ENCODE measurements around the gene VSIG8. TPM values are rescaled to one million over a fixed set of nuclear protein-coding genes. Genes with fewer than 3 reads are reported as not detected.

VSIG8 gene
- total RNA-seq, 1 donor, result not detected

DNA sequence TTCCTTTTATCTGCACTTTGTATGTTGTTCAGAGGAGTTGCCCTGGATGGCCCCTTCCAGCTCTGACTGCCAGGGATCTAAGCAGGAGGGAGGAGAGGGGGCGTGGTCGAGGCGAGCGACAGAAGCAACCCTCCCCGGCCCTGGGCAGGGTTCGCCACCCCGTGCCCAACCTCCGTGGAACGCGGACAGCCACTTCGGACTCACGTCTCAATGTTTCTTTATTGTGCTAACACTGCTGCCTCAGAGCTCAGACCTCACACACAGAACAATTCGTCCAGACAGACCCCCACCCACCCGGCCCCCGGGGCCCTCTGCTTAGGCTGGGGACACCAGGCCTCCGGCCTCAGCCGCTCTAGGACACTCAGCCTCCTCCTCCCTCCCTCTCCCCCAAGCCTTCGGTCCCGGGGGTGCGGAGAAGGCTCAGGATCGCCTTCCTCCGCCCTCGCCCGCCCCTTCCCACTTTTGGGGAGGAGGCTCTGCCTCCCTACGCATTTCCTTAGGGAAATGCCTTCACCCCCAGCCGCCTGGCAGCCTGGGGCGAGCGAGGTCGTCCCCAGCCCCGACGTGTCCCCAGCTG lies 8.3 kb downstream of the VSIG8 start:
- peak overlapping the region; percentile 68 for H3K4me3 ChIP-seq (ENCODE audit: low read depth, low read length)
- peak; percentile 56 for DNase-seq (ENCODE audit: low read depth)
- TF ChIP-seq CTCF (IDR thresholded peaks at IDR 0.05; ENCODE audit: insufficient read depth, low read depth, low read length), result no peak

DNA sequence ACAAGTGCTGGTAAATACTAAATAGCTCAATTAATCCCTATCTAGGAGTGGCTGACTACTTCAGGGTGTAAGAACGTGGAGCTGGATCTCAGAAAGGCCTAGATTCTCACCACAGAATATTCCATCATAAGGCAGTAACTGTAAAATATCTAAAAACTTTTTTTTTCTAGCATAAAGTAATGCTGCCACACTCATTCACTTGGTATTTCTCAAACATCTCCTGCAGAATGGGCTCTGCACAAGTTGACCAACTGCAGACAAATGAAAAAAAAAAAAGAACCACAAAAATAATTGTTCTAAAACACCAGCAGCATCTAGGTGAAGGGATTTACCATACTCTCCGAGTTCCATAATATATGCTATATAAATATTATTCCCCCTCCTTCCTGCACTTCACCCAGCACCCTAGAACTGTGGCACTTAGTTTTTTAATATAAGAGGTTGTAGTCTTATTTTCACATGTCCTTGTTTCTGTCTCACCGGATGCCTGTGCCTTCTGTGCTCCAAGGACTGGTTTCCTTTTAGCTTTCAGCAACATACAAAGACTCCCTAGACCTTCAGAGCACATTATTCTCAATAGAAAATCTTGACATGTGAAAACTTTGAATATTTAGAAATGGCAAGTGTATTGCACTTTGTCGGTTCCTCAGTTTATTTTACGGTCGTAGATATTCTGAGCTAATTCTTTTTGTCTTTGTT lies 8.9 kb downstream of the VSIG8 start:
- no peak for TF ChIP-seq CTCF (IDR thresholded peaks at IDR 0.05; ENCODE audit: insufficient read depth, low read depth, low read length)
- H3K4me3 ChIP-seq (ENCODE audit: low read depth, low read length), result peak overlapping the region; percentile 68
- no peak for DNase-seq (ENCODE audit: low read depth)

DNA sequence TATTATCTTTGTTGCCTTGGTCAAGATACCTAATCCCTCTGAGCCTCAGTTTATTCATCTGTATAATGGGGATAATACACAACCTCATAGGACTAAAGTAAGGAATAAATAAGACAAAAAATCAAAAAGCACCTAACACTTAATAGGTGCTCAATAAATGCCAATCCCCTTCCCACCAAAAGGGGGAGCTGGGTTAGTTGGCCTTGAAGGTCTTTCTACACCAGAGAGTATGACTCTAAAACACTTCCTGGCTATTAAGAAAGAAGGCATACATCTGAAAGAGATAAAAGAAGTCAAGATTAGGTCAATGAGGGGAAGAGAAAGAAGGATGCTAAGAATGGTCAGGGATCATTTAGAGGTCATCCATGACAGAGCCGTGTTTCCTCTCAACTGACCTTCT lies 11.1 kb downstream of the VSIG8 start:
- DNase-seq (ENCODE audit: low read depth), result no peak
- no peak overlapping the region for H3K4me3 ChIP-seq (ENCODE audit: low read depth, low read length)
- TF ChIP-seq CTCF (IDR thresholded peaks at IDR 0.05; ENCODE audit: insufficient read depth, low read depth, low read length), result no peak

DNA sequence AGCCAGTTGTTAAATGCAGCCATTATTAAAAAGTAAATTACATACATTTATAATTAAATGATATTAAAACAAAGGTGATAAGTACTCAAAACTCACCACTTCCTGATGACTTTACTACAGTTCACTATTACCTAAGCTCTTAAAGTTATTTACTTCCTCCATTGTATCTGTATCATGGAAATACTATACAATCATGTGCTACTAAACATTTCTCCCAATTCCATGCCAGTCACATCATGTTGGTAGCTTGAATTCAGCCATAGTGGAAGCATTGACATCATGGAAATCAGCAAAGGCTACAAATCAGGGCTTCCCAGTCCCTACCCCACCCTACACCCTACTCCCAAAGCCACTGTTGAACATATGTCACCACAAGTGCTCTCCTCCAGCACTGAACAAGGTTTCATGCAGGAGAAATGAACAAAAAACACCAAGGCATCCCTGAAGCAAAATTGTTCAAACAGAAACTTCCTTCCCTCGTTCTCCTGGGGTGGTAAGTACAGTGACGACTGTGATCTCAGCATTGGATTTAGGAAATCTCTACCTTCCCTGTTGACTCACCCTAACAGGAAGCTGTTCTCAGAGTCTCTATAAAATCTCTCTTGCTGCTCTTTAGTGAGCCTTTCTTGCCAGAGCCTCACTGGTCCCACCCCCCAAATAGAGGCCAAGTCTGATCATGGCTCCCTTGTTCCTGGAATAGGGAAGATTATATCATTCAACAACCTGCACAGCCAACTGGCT lies 12.7 kb downstream of the VSIG8 start:
- no peak for TF ChIP-seq CTCF (IDR thresholded peaks at IDR 0.05; ENCODE audit: insufficient read depth, low read depth, low read length)
- H3K4me3 ChIP-seq (ENCODE audit: low read depth, low read length), result no peak overlapping the region
- peak; percentile 34 for DNase-seq (ENCODE audit: low read depth)

GRCh38 chr1:159848326-159848725 lies 14.1 kb downstream of the VSIG8 start:
- no peak for TF ChIP-seq CTCF (IDR thresholded peaks at IDR 0.05; ENCODE audit: insufficient read depth, low read depth, low read length)
- no peak overlapping the region for H3K4me3 ChIP-seq (ENCODE audit: low read depth, low read length)
- no peak for DNase-seq (ENCODE audit: low read depth)

DNA sequence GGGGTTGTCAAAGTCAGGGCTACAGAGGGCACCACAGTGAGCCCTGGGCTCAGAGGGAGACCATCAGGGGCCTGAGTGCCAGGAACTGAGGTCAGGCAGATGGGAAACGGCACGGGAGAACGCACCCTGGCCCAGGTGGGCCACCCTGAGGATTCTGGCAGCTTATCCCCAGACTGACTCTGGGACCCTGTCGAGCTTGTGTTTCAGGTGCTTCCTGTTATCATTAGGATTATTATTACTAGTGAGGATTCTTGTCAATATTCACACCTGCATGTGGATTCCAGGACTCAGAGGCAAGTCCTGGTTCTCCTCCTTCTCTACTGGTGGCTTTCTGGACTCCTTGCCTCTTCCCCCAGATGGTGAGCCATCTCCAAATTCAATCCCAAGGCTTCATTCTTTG lies 15.2 kb downstream of the VSIG8 start:
- no peak for DNase-seq (ENCODE audit: low read depth)
- TF ChIP-seq CTCF (IDR thresholded peaks at IDR 0.05; ENCODE audit: insufficient read depth, low read depth, low read length), result no peak
- H3K4me3 ChIP-seq (ENCODE audit: low read depth, low read length), result no peak overlapping the region
